Measurements from ENCODE around the gene ARPC4. TPM values are rescaled to one million over a fixed set of nuclear protein-coding genes. Genes with fewer than 3 reads are reported as not detected.
A peak's percentile ranks its signal among the peaks of the same experiment; 100 is the strongest.

Gene ARPC4
- total and polyA plus RNA-seq, 2 of the 13 experiments (the other 11 are each of a cell fraction or from before 2014, with no cell fraction given), result 30.1 to 83.6 TPM

GRCh38 chr3:9749645-9750555 is 43.0 kb upstream of the ARPC4 start, which contains the start of gene OGG1 (continued):
- TF ChIP-seq SNAPC4 (CRISPR knock-in tag; IDR thresholded peaks at IDR 0.05), result 0 out of 2 replicates have a peak, but pooled peaks have one; percentile 24
- peak; percentile 93 for TF ChIP-seq TFAP4 (IDR thresholded peaks at IDR 0.05; ENCODE audit: borderline replicate concordance, low read depth)
- 0 out of 2 replicates have a peak, but pooled peaks have one; percentile 4 for TF ChIP-seq FOSL2 (CRISPR knock-in tag; IDR thresholded peaks at IDR 0.05)
- TF ChIP-seq ZNF770 (CRISPR knock-in tag; IDR thresholded peaks at IDR 0.05), result peak; percentile 91
- TF ChIP-seq LBX2 (CRISPR knock-in tag; IDR thresholded peaks at IDR 0.05; ENCODE audit: borderline replicate concordance), result peak; percentile 62; the same call in 1 of the 2 replicates
- TF ChIP-seq ZFY (CRISPR knock-in tag; IDR thresholded peaks at IDR 0.05), result peak; percentile 78
- peak; percentile 47 for TF ChIP-seq MED8 (CRISPR knock-in tag; IDR thresholded peaks at IDR 0.05; ENCODE audit: insufficient replicate concordance)
- TF ChIP-seq ZNF761 (CRISPR knock-in tag; conservative IDR thresholded peaks at IDR 0.05), result peak; percentile 83
- TF ChIP-seq ZNF451 (CRISPR knock-in tag; IDR thresholded peaks at IDR 0.05), result peak; percentile 45; the same call in 1 of the 2 replicates
- peak; percentile 53; the same call in 1 of the 2 replicates for TF ChIP-seq GMEB1 (CRISPR knock-in tag; IDR thresholded peaks at IDR 0.05; ENCODE audit: borderline replicate concordance)
- TF ChIP-seq REPIN1 (CRISPR knock-in tag; IDR thresholded peaks at IDR 0.05; ENCODE audit: borderline replicate concordance, low read depth), result 0 out of 2 replicates have a peak, but pooled peaks have one; percentile 33
- TF ChIP-seq FOXP4 (CRISPR knock-in tag; IDR thresholded peaks at IDR 0.05), result peak; percentile 67
- TF ChIP-seq SP1 (IDR thresholded peaks at IDR 0.05), result no peak
- peak; percentile 41; the same call in 1 of the 2 replicates for TF ChIP-seq SP1 (CRISPR knock-in tag; IDR thresholded peaks at IDR 0.05)

Data from HepG2 (cell line).